IMR-90 (cell line): Measurements from ENCODE around the gene ST8SIA2. TPM values are rescaled to one million over a fixed set of nuclear protein-coding genes. Genes with fewer than 3 reads are reported as not detected.

Source experiments
- ATAC-seq: fragments of 200-7000 bp; cut with Tn5 transposase; 2 replicates; pipeline ENCODE4 v1.9.1; 2020; ENCODE audit warnings: low read depth, mild to moderate bottlenecking, moderate library complexity
- BruUV-seq: library from RNA; stranded (reverse); fragments of 400-500 nt; replicated peaks from 2 replicates; lab custom pipeline; 2021; lab: Mats Ljungman, UMichigan
- CTCF ChIA-PET: fragments of 300-600 bp; formaldehyde crosslinking; extraction: SDS; loops from one replicate; lab custom pipeline; 2021; ENCODE audit warnings: antibody characterized with exemption; lab: Yijun Ruan, JAX
- POLR2A ChIA-PET: fragments of 300-600 bp; sonication (Branson Sonifier 250); formaldehyde crosslinking; loops from one replicate; lab custom pipeline; 2022; ENCODE audit warnings: antibody characterized with exemption; ENCODE audit not compliant: unreplicated experiment; lab: Charles Lee
- DNase-seq: peaks from one replicate; pipeline ENCODE4 v3.0.0; 2013
- H2AFZ ChIP-seq: replicated peaks from 2 replicates; pipeline ENCODE3; 2013; ENCODE audit warnings: low read length, mild to moderate bottlenecking; ENCODE audit not compliant: poor library complexity
- H2AK5ac ChIP-seq: 2 replicates; pipeline ENCODE4 v1.6.1; 2013; ENCODE audit warnings: low read depth, low read length, inconsistent platforms
- H2AK9ac ChIP-seq: replicated peaks from 2 replicates; pipeline ENCODE3; 2013; ENCODE audit warnings: mild to moderate bottlenecking, low read depth, low read length, moderate library complexity; ENCODE audit not compliant: poor library complexity
- H2BK120ac ChIP-seq: 2 replicates; pipeline ENCODE4 v1.6.1; 2013; ENCODE audit warnings: low read depth, low read length, inconsistent platforms
- H2BK15ac ChIP-seq: 3 replicates; pipeline ENCODE4 v1.6.1; 2013; ENCODE audit warnings: low read depth, low read length, inconsistent platforms
- H2BK20ac ChIP-seq: 2 replicates; pipeline ENCODE4 v1.6.1; 2013; ENCODE audit warnings: low read depth, mild to moderate bottlenecking, inconsistent platforms, low read length, moderate library complexity
- H2BK5ac ChIP-seq: 2 replicates; pipeline ENCODE4 v1.6.1; 2013; ENCODE audit warnings: mild to moderate bottlenecking, low read depth, low read length, inconsistent platforms; ENCODE audit not compliant: poor library complexity, severe bottlenecking
- H3K14ac ChIP-seq: replicated peaks from 2 replicates; pipeline ENCODE4 v1.6.1; 2013; ENCODE audit warnings: low read depth, low read length, inconsistent platforms
- H3K18ac ChIP-seq: 2 replicates; pipeline ENCODE4 v1.6.1; 2013; ENCODE audit warnings: low read depth, low read length, control low read depth
- H3K23ac ChIP-seq: 2 replicates; pipeline ENCODE4 v1.6.1; 2013; ENCODE audit warnings: low read depth, low read length, inconsistent platforms
- H3K27ac ChIP-seq: 2 replicates; pipeline ENCODE4 v1.5.1; 2013; ENCODE audit warnings: mild to moderate bottlenecking, control low read depth, low read length; ENCODE audit not compliant: insufficient read depth
- H3K27me3 ChIP-seq: 2 replicates; pipeline ENCODE4 v1.6.1; 2013; ENCODE audit warnings: low read length; ENCODE audit not compliant: control insufficient read depth, insufficient read depth
- H3K36me3 ChIP-seq: 2 replicates; pipeline ENCODE4 v1.6.1; 2013; ENCODE audit warnings: low read length, mixed read lengths; ENCODE audit not compliant: control insufficient read depth, insufficient read depth
- H3K4ac ChIP-seq: 2 replicates; pipeline ENCODE4 v1.6.1; 2013; ENCODE audit warnings: low read depth, low read length, inconsistent platforms
- H3K4me1 ChIP-seq: 2 replicates; pipeline ENCODE4 v1.6.1; 2013; ENCODE audit warnings: low read length, mixed read lengths; ENCODE audit not compliant: control insufficient read depth, insufficient read depth
- H3K4me2 ChIP-seq: 2 replicates; pipeline ENCODE4 v1.6.1; 2013; ENCODE audit warnings: low read depth, mild to moderate bottlenecking, control low read depth, low read length, moderate library complexity
- H3K4me3 ChIP-seq: 2 replicates; pipeline ENCODE4 v1.5.1; 2013; ENCODE audit warnings: low read depth, mild to moderate bottlenecking, control low read depth, low read length, moderate library complexity; ENCODE audit not compliant: insufficient read depth
- H3K56ac ChIP-seq: 2 replicates; pipeline ENCODE4 v1.6.1; 2013; ENCODE audit warnings: low read length, inconsistent platforms; ENCODE audit not compliant: insufficient read depth; ENCODE audit errors: extremely low read depth
- H3K79me1 ChIP-seq, 2 experiments: 2 replicates each; pipeline ENCODE4 v1.6.1; 2013; ENCODE audit warnings: low read length in 2 of 2, inconsistent platforms in 1 of 2, low read depth in 1 of 2
- H3K9ac ChIP-seq: 2 replicates; pipeline ENCODE4 v1.6.1; 2013; ENCODE audit warnings: low read depth, low read length, control low read depth
- H3K9me1 ChIP-seq: 2 replicates; pipeline ENCODE4 v1.6.1; 2013; ENCODE audit warnings: low read length, inconsistent platforms; ENCODE audit not compliant: insufficient read depth
- H3K9me3 ChIP-seq: 2 replicates; pipeline ENCODE4 v1.6.1; 2013; ENCODE audit warnings: low read length; ENCODE audit not compliant: control insufficient read depth, insufficient read depth
- H4K20me1 ChIP-seq: 2 replicates; pipeline ENCODE4 v1.6.1; 2013; ENCODE audit warnings: low read length, inconsistent platforms; ENCODE audit not compliant: insufficient read depth
- H4K5ac ChIP-seq: 2 replicates; pipeline ENCODE4 v1.6.1; 2013; ENCODE audit warnings: mild to moderate bottlenecking, low read depth, low read length, control low read depth
- H4K8ac ChIP-seq, 2 experiments: 2 replicates each; pipeline ENCODE4 v1.6.1; 2013; ENCODE audit warnings: low read depth in 2 of 2, low read length in 2 of 2, control low read depth in 1 of 2, inconsistent platforms in 1 of 2
- H4K91ac ChIP-seq: 2 replicates; pipeline ENCODE4 v1.6.1; 2013; ENCODE audit warnings: low read depth, low read length, inconsistent platforms; ENCODE audit not compliant: insufficient read depth
- ELK1 ChIP-seq: fragments of 150-350 bp; IDR thresholded peaks from 2 replicates; pipeline ENCODE4 v1.6.1; 2016; ENCODE audit warnings: low read depth, mild to moderate bottlenecking, low read length, moderate library complexity, borderline replicate concordance
- FOS ChIP-seq: fragments of 150-350 bp; IDR thresholded peaks from 2 replicates; pipeline ENCODE4 v1.6.1; 2016; ENCODE audit warnings: low read depth, low read length
- MAFK ChIP-seq: IDR thresholded peaks from 2 replicates; pipeline ENCODE4 v1.6.1; 2012; ENCODE audit warnings: low read depth, low read length, improper control_type of control experiment
- NFE2L2 ChIP-seq: fragments of 150-350 bp; IDR thresholded peaks from 2 replicates; pipeline ENCODE4 v1.6.1; 2016; ENCODE audit warnings: low read depth, mild to moderate bottlenecking, low read length
- POLR2A ChIP-seq: IDR thresholded peaks from 2 replicates; pipeline ENCODE4 v1.6.1; 2012; ENCODE audit warnings: mild to moderate bottlenecking, low read depth, low read length
- RCOR1 ChIP-seq: IDR thresholded peaks from 2 replicates; pipeline ENCODE4 v1.6.1; 2012; ENCODE audit warnings: mild to moderate bottlenecking, low read length, improper control_type of control experiment; ENCODE audit not compliant: insufficient replicate concordance
- SMC3 ChIP-seq: fragments of 150-350 bp; IDR thresholded peaks from 2 replicates; pipeline ENCODE4 v1.6.1; 2016; ENCODE audit warnings: low read depth, mild to moderate bottlenecking, antibody characterized with exemption, low read length, moderate library complexity
- WGBS, 2 experiments: methylation state at CpG; one replicate each; pipeline versions ENCODE4 v1.1.5 to v1.1.7; 2013; ENCODE audit warnings: missing lambda C conversion rate in 2 of 2; ENCODE audit not compliant: insufficient read length in 1 of 2; ENCODE audit errors: extremely low coverage in 2 of 2; 5-methylcytosine and 5-hydroxymethylcytosine counted together
- dilution Hi-C: fragments of 300-500 bp; cut with HindIII; formaldehyde crosslinking; loops from one replicate; pipeline ENCODE4 v1.14.3; 2018; ENCODE audit warnings: low sequenced_read_pairs; ENCODE audit not compliant: unreplicated experiment
- in situ Hi-C: fragments of 300-500 bp; cut with MboI; formaldehyde crosslinking; loops from 3 replicates; pipeline ENCODE4 v1.14.3; 2019; ENCODE audit warnings: low sequenced_read_pairs, inconsistent platforms, mixed read lengths
- intact Hi-C: fragments of 100-400 bp; cut with micrococcal nuclease; formaldehyde crosslinking; loops from 2 replicates; pipeline ENCODE4 v1.10.0; 2022
- polyA plus RNA-seq, 3 experiments: library from polyadenylated mRNA; depleted of rRNA; stranded (reverse); fragments of >200 nt; gene quantifications; 2 replicates each; pipeline ENCODE4 v1.2.3, GENCODE V29; 2012; ENCODE audit warnings: low replicate concordance in 1 of 3
- total RNA-seq: library from RNA; depleted of rRNA; stranded (reverse); fragments of >200 nt; gene quantifications from 2 replicates; pipeline ENCODE4 v1.2.3, GENCODE V29; 2012
- TF ChIP-seq, protein P1 (sequence below): fragments of 150-350 bp; IDR thresholded peaks from 2 replicates; pipeline ENCODE4 v1.6.1; 2017; ENCODE audit warnings: mild to moderate bottlenecking, antibody characterized with exemption, low read length, low read depth

The ST8SIA2 gene
- total and polyA plus RNA-seq, 2 of the 4 experiments (the other 2 are of a cell fraction): not detected

DNA sequence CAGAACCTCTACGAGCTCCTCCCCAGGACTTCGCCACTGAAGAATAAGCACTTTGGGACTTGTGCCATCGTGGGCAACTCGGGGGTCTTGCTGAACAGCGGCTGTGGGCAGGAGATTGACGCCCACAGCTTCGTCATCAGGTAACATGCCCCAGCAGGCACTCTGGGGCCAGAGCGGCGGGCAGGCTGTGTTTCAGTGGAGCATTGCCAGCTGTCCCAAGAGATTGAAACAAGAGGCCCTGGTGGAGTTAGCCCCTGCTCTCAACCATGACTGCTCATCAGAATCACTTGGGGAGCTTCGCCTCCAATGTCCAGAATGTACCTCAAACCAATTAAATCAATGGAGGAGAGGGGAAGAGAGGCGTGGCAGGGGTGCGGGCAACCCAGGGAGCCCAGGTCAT, 44.8 kb downstream of the ST8SIA2 start:
- Histone ChIP-seq H3K56ac (no peak overlapping the region), H4K91ac (no peak overlapping the region), H3K4ac (no peak overlapping the region), H3K4me2 (no peak overlapping the region), H2AK5ac (no peak overlapping the region), H3K4me3 (no peak overlapping the region), H2BK20ac (no peak overlapping the region), H2BK120ac (no peak overlapping the region), H3K4me1 (no peaks in the 10 kb centered on the region), H2AK9ac (no peak overlapping the region), H3K36me3 (no peaks in the 10 kb centered on the region), H3K14ac (no peak overlapping the region), H3K9ac (no peak overlapping the region), H3K9me1 (no peaks in the 10 kb centered on the region), H3K9me3 (no peaks in the 10 kb centered on the region), H3K18ac (no peak overlapping the region), H3K27me3 (no peaks in the 10 kb centered on the region), H2BK15ac (no peak overlapping the region), H4K20me1 (no peaks in the 10 kb centered on the region), H4K8ac (no peak overlapping the region), H3K23ac (no peak overlapping the region), H4K5ac (no peak overlapping the region), H2BK5ac (no peak overlapping the region), H3K79me1 (no peaks in the 10 kb centered on the region), H2AFZ (no peak overlapping the region), H3K27ac (no peak overlapping the region)
- TF ChIP-seq POLR2A (no peak), ELK1 (no peak), NFE2L2 (no peak), SMC3 (no peak), FOS (no peak), MAFK (no peak), RCOR1 (no peak)
- TF ChIP-seq, protein P1, sequence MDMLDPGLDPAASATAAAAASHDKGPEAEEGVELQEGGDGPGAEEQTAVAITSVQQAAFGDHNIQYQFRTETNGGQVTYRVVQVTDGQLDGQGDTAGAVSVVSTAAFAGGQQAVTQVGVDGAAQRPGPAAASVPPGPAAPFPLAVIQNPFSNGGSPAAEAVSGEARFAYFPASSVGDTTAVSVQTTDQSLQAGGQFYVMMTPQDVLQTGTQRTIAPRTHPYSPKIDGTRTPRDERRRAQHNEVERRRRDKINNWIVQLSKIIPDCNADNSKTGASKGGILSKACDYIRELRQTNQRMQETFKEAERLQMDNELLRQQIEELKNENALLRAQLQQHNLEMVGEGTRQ: no peak
- dilution Hi-C loops: no loop called here
- intact Hi-C loops: no loop called here
- ATAC-seq (no peak), DNase-seq (no peak)
- in situ Hi-C loops: no loop called here
- ChIA-PET CTCF (no interaction called here), POLR2A (no interaction called here)
- no TSS peak for BruUV-seq
- WGBS, 2 experiments: 46% methylated on average over 5 of the region's 12 CpGs; no CpG with 5 or more reads in 1 of the 2 experiments
